IMR-90 (cell line): ENCODE data around the gene SLC15A2. TPM values are rescaled to one million over a fixed set of nuclear protein-coding genes. Genes with fewer than 3 reads are reported as not detected.

Experiments
- ATAC-seq: fragments of 200-7000 bp; cut with Tn5 transposase; 2 replicates; pipeline ENCODE4 v1.9.1; 2020; ENCODE audit warnings: low read depth, mild to moderate bottlenecking, moderate library complexity
- BruUV-seq: library from RNA; stranded (reverse); fragments of 400-500 nt; replicated peaks from 2 replicates; lab custom pipeline; 2021; lab: Mats Ljungman, UMichigan
- CTCF ChIA-PET: fragments of 300-600 bp; formaldehyde crosslinking; extraction: SDS; loops from one replicate; lab custom pipeline; 2021; ENCODE audit warnings: antibody characterized with exemption; lab: Yijun Ruan, JAX
- POLR2A ChIA-PET: fragments of 300-600 bp; sonication (Branson Sonifier 250); formaldehyde crosslinking; loops from one replicate; lab custom pipeline; 2022; ENCODE audit warnings: antibody characterized with exemption; ENCODE audit not compliant: unreplicated experiment; lab: Charles Lee
- DNase-seq: peaks from one replicate; pipeline ENCODE4 v3.0.0; 2013
- H2AFZ ChIP-seq: replicated peaks from 2 replicates; pipeline ENCODE3; 2013; ENCODE audit warnings: low read length, mild to moderate bottlenecking; ENCODE audit not compliant: poor library complexity
- H2AK5ac ChIP-seq: 2 replicates; pipeline ENCODE4 v1.6.1; 2013; ENCODE audit warnings: low read depth, low read length, inconsistent platforms
- H2AK9ac ChIP-seq: replicated peaks from 2 replicates; pipeline ENCODE3; 2013; ENCODE audit warnings: mild to moderate bottlenecking, low read depth, low read length, moderate library complexity; ENCODE audit not compliant: poor library complexity
- H2BK120ac ChIP-seq: 2 replicates; pipeline ENCODE4 v1.6.1; 2013; ENCODE audit warnings: low read depth, low read length, inconsistent platforms
- H2BK15ac ChIP-seq: 3 replicates; pipeline ENCODE4 v1.6.1; 2013; ENCODE audit warnings: low read depth, low read length, inconsistent platforms
- H2BK20ac ChIP-seq: 2 replicates; pipeline ENCODE4 v1.6.1; 2013; ENCODE audit warnings: low read depth, mild to moderate bottlenecking, inconsistent platforms, low read length, moderate library complexity
- H2BK5ac ChIP-seq: 2 replicates; pipeline ENCODE4 v1.6.1; 2013; ENCODE audit warnings: mild to moderate bottlenecking, low read depth, low read length, inconsistent platforms; ENCODE audit not compliant: poor library complexity, severe bottlenecking
- H3K14ac ChIP-seq: replicated peaks from 2 replicates; pipeline ENCODE4 v1.6.1; 2013; ENCODE audit warnings: low read depth, low read length, inconsistent platforms
- H3K18ac ChIP-seq: 2 replicates; pipeline ENCODE4 v1.6.1; 2013; ENCODE audit warnings: low read depth, low read length, control low read depth
- H3K23ac ChIP-seq: 2 replicates; pipeline ENCODE4 v1.6.1; 2013; ENCODE audit warnings: low read depth, low read length, inconsistent platforms
- H3K27ac ChIP-seq: 2 replicates; pipeline ENCODE4 v1.5.1; 2013; ENCODE audit warnings: mild to moderate bottlenecking, control low read depth, low read length; ENCODE audit not compliant: insufficient read depth
- H3K27me3 ChIP-seq: 2 replicates; pipeline ENCODE4 v1.6.1; 2013; ENCODE audit warnings: low read length; ENCODE audit not compliant: control insufficient read depth, insufficient read depth
- H3K36me3 ChIP-seq: 2 replicates; pipeline ENCODE4 v1.6.1; 2013; ENCODE audit warnings: low read length, mixed read lengths; ENCODE audit not compliant: control insufficient read depth, insufficient read depth
- H3K4ac ChIP-seq: 2 replicates; pipeline ENCODE4 v1.6.1; 2013; ENCODE audit warnings: low read depth, low read length, inconsistent platforms
- H3K4me1 ChIP-seq: 2 replicates; pipeline ENCODE4 v1.6.1; 2013; ENCODE audit warnings: low read length, mixed read lengths; ENCODE audit not compliant: control insufficient read depth, insufficient read depth
- H3K4me2 ChIP-seq: 2 replicates; pipeline ENCODE4 v1.6.1; 2013; ENCODE audit warnings: low read depth, mild to moderate bottlenecking, control low read depth, low read length, moderate library complexity
- H3K4me3 ChIP-seq: 2 replicates; pipeline ENCODE4 v1.5.1; 2013; ENCODE audit warnings: low read depth, mild to moderate bottlenecking, control low read depth, low read length, moderate library complexity; ENCODE audit not compliant: insufficient read depth
- H3K56ac ChIP-seq: 2 replicates; pipeline ENCODE4 v1.6.1; 2013; ENCODE audit warnings: low read length, inconsistent platforms; ENCODE audit not compliant: insufficient read depth; ENCODE audit errors: extremely low read depth
- H3K79me1 ChIP-seq, 2 experiments: 2 replicates each; pipeline ENCODE4 v1.6.1; 2013; ENCODE audit warnings: low read length in 2 of 2, inconsistent platforms in 1 of 2, low read depth in 1 of 2
- H3K9ac ChIP-seq: 2 replicates; pipeline ENCODE4 v1.6.1; 2013; ENCODE audit warnings: low read depth, low read length, control low read depth
- H3K9me1 ChIP-seq: 2 replicates; pipeline ENCODE4 v1.6.1; 2013; ENCODE audit warnings: low read length, inconsistent platforms; ENCODE audit not compliant: insufficient read depth
- H3K9me3 ChIP-seq: 2 replicates; pipeline ENCODE4 v1.6.1; 2013; ENCODE audit warnings: low read length; ENCODE audit not compliant: control insufficient read depth, insufficient read depth
- H4K20me1 ChIP-seq: 2 replicates; pipeline ENCODE4 v1.6.1; 2013; ENCODE audit warnings: low read length, inconsistent platforms; ENCODE audit not compliant: insufficient read depth
- H4K5ac ChIP-seq: 2 replicates; pipeline ENCODE4 v1.6.1; 2013; ENCODE audit warnings: mild to moderate bottlenecking, low read depth, low read length, control low read depth
- H4K8ac ChIP-seq, 2 experiments: 2 replicates each; pipeline ENCODE4 v1.6.1; 2013; ENCODE audit warnings: low read depth in 2 of 2, low read length in 2 of 2, control low read depth in 1 of 2, inconsistent platforms in 1 of 2
- H4K91ac ChIP-seq: 2 replicates; pipeline ENCODE4 v1.6.1; 2013; ENCODE audit warnings: low read depth, low read length, inconsistent platforms; ENCODE audit not compliant: insufficient read depth
- BHLHE40 ChIP-seq: fragments of 150-350 bp; IDR thresholded peaks from 2 replicates; pipeline ENCODE4 v1.6.1; 2016; ENCODE audit warnings: mild to moderate bottlenecking, low read depth, low read length
- CTCF ChIP-seq: conservative IDR thresholded peaks from 2 replicates; pipeline ENCODE4 v1.5.1; 2012; ENCODE audit warnings: mild to moderate bottlenecking, low read depth, low read length, improper control_type of control experiment
- MAZ ChIP-seq: IDR thresholded peaks from 2 replicates; pipeline ENCODE4 v1.6.1; 2012; ENCODE audit warnings: low read depth, mild to moderate bottlenecking, low read length, improper control_type of control experiment, moderate library complexity, borderline replicate concordance
- POLR2A ChIP-seq: IDR thresholded peaks from 2 replicates; pipeline ENCODE4 v1.6.1; 2012; ENCODE audit warnings: mild to moderate bottlenecking, low read depth, low read length
- SMC3 ChIP-seq: fragments of 150-350 bp; IDR thresholded peaks from 2 replicates; pipeline ENCODE4 v1.6.1; 2016; ENCODE audit warnings: low read depth, mild to moderate bottlenecking, antibody characterized with exemption, low read length, moderate library complexity
- WGBS, 2 experiments: methylation state at CpG; one replicate each; pipeline versions ENCODE4 v1.1.5 to v1.1.7; 2013; ENCODE audit warnings: missing lambda C conversion rate in 2 of 2; ENCODE audit not compliant: insufficient read length in 1 of 2; ENCODE audit errors: extremely low coverage in 2 of 2; 5-methylcytosine and 5-hydroxymethylcytosine counted together
- dilution Hi-C: fragments of 300-500 bp; cut with HindIII; formaldehyde crosslinking; loops from one replicate; pipeline ENCODE4 v1.14.3; 2018; ENCODE audit warnings: low sequenced_read_pairs; ENCODE audit not compliant: unreplicated experiment
- in situ Hi-C: fragments of 300-500 bp; cut with MboI; formaldehyde crosslinking; loops from 3 replicates; pipeline ENCODE4 v1.14.3; 2019; ENCODE audit warnings: low sequenced_read_pairs, inconsistent platforms, mixed read lengths
- intact Hi-C: fragments of 100-400 bp; cut with micrococcal nuclease; formaldehyde crosslinking; loops from 2 replicates; pipeline ENCODE4 v1.10.0; 2022
- polyA plus RNA-seq, 3 experiments: library from polyadenylated mRNA; depleted of rRNA; stranded (reverse); fragments of >200 nt; gene quantifications; 2 replicates each; pipeline ENCODE4 v1.2.3, GENCODE V29; 2012; ENCODE audit warnings: low replicate concordance in 1 of 3
- total RNA-seq: library from RNA; depleted of rRNA; stranded (reverse); fragments of >200 nt; gene quantifications from 2 replicates; pipeline ENCODE4 v1.2.3, GENCODE V29; 2012

SLC15A2 gene
- total and polyA plus RNA-seq, 2 of the 4 experiments (the other 2 are of a cell fraction): 0.18 to 0.31 TPM

- Histone ChIP-seq H2BK15ac (no peak overlapping the region), H3K27ac (no peak overlapping the region)
- CTCF ChIA-PET: no interaction called here
Observed at GRCh38 chr3:121963608-121964007, 69.4 kb downstream of the SLC15A2 start.

More at GRCh38 chr3:121963608-121964007, 69.4 kb downstream of the SLC15A2 start:
- Histone ChIP-seq H2BK20ac (no peak overlapping the region), H3K9ac (no peak overlapping the region), H3K4me1 (no peaks in the 10 kb centered on the region), H3K14ac (no peak overlapping the region), H3K9me3 (no peaks in the 10 kb centered on the region), H2AFZ (no peak overlapping the region), H2BK5ac (no peak overlapping the region), H3K56ac (no peak overlapping the region), H3K4me2 (no peak overlapping the region), H2AK9ac (no peak overlapping the region), H3K4ac (no peak overlapping the region), H3K9me1 (no peaks in the 10 kb centered on the region), H3K23ac (no peak overlapping the region), H4K20me1 (no peaks in the 10 kb centered on the region), H3K36me3 (no peaks in the 10 kb centered on the region), H4K91ac (no peak overlapping the region), H3K18ac (no peak overlapping the region), H3K79me1 (no peaks in the 10 kb centered on the region), H3K4me3 (no peak overlapping the region), H3K27me3 (peaks cover 3% of the 10 kb centered on the region), H4K5ac (no peak overlapping the region), H2BK120ac (no peak overlapping the region), H2AK5ac (no peak overlapping the region), H4K8ac (no peak overlapping the region)
- intact Hi-C loops: no loop called here
- dilution Hi-C loops: no loop called here
- BruUV-seq: no TSS peak
- TF ChIP-seq CTCF (no peak), SMC3 (no peak), BHLHE40 (no peak), POLR2A (no peak), MAZ (no peak)
- in situ Hi-C loops: no loop called here
- no peak for DNase-seq
- no CpG with 5 or more reads among the region's 1 CpG for WGBS, 2 experiments
- POLR2A ChIA-PET: no interaction called here
- no peak for ATAC-seq
